GM11168 (cell line): ENCODE measurements around the gene OGFOD1.

Source experiments
- in situ Hi-C: fragments of 300-500 bp; cut with MboI; formaldehyde crosslinking; loops from one replicate; pipeline ENCODE4 v1.12.0; 2022; ENCODE audit warnings: low sequenced_read_pairs; ENCODE audit not compliant: unreplicated experiment

OGFOD1 gene

GRCh38 chr16:56425439-56425832 lies 25.9 kb upstream of the OGFOD1 start, which contains the start of gene AMFR:
TSS of gene AMFR (minus strand) at chr16:56425545. CDS start at chr16:56425327, 218 bp downstream.
- in situ Hi-C loops = no loop called here

- in situ Hi-C loops = no loop called here
Observed at GRCh38 chr16:56426585-56426984, 24.8 kb upstream of the OGFOD1 start.

DNA sequence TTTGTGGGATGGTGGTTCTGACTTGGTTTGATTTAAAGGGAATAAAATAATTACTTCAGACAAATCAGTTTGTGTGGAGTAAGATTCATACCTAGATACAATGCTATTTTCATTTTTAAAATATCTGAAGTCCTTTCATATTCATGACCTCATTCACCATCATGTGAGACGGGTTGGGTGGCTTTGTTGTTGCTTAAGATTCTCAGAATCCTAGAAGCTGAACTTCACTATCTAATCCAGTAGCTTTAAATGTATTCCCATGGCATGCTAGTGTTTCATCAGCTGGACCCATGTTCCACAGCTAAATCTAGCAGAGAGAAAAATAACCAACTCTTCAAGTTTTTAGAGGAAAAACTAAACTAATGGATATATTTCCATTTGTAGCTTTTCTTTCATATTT lies 23.3 kb upstream of the OGFOD1 start:
- in situ Hi-C loops = no loop called here

GRCh38 chr16:56436258-56436657 lies 15.1 kb upstream of the OGFOD1 start:
- in situ Hi-C loops = no loop called here

GRCh38 chr16:56438038-56438437 lies 13.3 kb upstream of the OGFOD1 start:
- in situ Hi-C loops = no loop called here

GRCh38 chr16:56447286-56447685 lies 4.1 kb upstream of the OGFOD1 start:
- in situ Hi-C loops = no loop called here

DNA sequence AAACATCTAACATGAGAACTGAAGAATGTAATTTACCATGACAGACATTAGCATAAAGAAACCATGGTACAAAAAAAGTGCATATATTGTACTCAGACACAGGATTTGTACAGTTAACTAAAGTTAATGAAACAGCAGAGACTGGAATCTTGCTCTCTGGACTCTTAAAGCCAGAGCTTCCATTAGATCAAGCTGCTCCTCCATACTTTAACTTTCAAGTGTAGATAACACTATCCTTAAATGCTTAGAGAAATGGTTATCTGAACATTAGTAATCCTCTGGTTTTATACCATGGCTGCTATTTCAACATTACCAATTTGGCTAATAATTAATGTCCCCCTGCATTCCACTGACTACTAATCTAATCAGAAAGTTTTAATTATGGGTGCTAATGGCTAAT lies 3.3 kb upstream of the OGFOD1 start:
- in situ Hi-C loops = no loop called here

GRCh38 chr16:56450275-56450985 lies 924 bp upstream of the OGFOD1 start:
- in situ Hi-C loops = no loop called here

DNA sequence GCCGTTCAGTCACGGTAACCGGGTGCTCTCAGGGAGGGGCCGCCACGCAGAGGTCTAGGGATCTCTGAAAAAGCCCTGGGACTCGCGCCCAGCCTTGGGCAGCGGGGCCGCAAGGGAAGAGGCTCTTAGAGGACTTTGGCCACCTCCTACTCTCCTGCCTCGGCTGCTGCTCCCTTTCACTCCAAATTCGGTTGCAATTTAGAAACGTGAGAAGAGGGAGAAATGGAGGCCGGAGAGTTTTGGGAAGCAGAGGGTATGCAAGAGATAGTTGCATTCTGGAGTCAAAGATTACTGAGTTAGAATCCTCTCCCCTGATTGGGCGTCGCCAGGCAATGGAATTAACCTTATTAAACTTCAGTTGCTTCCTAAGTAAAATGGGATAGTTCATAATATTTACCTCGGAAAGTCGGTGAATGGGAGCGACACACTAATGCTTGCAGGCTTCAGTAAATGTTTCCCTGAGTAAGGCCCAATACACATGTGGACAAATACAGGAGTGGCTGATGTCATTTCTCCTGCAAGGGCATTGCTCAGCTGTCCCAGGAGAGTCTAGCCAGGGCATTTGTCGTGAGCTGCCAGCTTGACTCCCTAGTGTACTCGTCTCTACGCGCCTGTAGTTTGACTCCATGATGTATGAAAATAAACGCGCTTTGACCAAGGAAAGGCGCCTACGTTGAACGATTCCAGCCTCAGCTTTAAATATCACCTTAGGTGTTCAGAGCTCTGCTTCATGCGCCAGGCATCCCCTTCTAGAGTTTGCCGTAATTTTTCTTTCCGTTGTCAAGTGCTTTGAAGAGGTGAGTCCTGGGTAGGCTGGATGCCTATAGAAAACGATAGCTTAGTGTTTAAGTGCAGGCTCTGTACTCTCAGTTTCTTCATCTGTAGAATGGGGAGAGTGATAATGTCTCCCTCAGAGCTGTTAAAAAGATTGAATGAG lies 667 bp downstream of the OGFOD1 start:
- in situ Hi-C loops = no loop called here

- in situ Hi-C loops = no loop called here
Observed at GRCh38 chr16:56457927-56458470, 6.6 kb downstream of the OGFOD1 start.

- in situ Hi-C loops = no loop called here
Observed at GRCh38 chr16:56460101-56460500, 8.7 kb downstream of the OGFOD1 start.

DNA sequence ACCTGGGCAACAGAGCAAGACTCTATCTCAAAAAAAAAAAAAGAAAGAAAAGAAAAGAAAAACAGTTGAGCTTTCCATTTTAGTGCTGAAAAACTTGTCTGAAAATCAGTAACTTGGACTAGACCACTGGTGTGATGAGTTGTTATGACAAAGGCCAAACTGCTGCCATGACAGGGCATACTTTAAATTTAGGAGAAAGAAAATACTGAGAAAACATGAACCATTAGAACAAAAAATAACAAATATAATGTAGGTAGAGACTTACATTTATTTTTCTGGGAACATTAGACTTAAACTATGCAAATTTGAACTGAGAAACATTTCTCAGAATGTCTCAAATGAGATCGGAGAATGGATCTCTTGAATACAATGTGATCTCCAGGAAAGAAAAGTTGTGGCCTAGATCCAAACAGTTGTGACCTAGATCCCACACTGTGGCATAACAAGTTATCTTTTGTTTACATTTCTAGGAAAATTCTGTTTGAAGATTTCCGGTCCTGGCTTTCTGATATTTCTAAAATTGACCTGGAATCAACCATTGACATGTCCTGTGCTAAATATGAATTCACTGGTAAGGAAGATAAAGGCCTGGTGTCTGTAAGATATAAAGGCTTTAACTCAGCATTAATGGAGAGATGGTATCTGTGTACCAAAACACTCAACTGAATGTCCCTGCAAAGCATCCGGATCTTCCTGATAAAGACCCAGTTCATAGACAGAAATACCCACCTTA lies 10.9 kb downstream of the OGFOD1 start:
- in situ Hi-C loops = no loop called here

DNA sequence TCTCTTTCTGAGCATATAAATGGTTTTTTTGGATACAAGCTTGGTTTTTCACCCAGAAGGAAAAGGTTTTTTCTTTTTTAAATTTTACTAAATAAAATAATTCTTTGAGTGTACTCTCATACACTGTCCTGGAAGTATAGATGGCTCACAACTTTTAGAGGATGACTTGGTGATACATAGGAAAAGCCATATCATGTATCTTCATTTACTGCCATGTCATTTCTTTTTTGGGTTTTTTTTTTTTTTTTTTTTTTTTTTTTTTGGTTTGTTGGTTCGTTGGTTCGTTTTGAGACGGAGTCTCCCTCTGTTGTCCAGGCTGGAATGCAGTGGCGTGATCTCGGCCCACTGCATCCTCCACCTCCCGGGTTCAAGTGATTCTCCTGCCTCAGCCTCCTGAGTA lies 11.8 kb downstream of the OGFOD1 start:
- in situ Hi-C loops = no loop called here

GRCh38 chr16:56466344-56466743 lies 15.0 kb downstream of the OGFOD1 start:
- in situ Hi-C loops = no loop called here

GRCh38 chr16:56468800-56469199 lies 17.4 kb downstream of the OGFOD1 start:
- in situ Hi-C loops = no loop called here

GRCh38 chr16:56469748-56470147 lies 18.4 kb downstream of the OGFOD1 start:
- in situ Hi-C loops = no loop called here

GRCh38 chr16:56470232-56470631 lies 18.9 kb downstream of the OGFOD1 start:
- in situ Hi-C loops = no loop called here

DNA sequence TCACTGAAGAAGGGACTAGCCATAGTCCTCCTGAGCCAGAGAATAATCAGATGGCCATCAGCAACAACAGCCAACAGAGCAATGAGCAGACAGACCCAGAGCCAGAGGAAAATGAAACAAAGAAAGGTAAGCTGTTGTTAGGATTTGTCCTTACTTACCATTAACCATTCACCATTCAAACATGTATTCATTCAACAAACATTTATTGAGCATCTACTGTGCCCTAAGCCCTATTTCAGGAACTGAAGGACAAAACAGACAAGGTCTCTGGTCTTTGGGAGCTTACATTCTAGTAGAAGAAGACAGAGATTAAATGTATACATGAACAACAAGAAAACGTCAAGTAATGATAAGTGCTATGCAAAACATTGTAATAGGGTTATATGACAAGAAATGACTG lies 19.3 kb downstream of the OGFOD1 start:
- in situ Hi-C loops = no loop called here

DNA sequence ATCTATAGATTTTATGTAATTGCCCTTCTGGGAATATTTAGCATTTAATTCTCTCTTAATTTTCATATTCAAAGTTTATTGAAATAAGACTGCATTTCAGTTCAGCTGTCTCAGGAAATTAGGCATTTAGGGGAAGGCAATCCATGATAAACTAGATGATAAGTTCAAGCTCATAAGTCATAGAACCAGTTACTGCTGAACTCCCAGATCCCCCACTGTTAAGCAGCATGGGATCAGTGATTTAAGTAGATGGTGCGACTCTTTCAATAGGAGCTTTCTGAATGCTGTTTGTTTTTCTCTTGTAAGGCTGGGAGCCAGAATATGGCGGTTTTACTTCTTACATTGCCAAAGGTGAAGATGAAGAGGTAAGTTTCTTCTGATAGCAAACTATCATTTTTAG lies 23.8 kb downstream of the OGFOD1 start:
- in situ Hi-C loops = no loop called here

DNA sequence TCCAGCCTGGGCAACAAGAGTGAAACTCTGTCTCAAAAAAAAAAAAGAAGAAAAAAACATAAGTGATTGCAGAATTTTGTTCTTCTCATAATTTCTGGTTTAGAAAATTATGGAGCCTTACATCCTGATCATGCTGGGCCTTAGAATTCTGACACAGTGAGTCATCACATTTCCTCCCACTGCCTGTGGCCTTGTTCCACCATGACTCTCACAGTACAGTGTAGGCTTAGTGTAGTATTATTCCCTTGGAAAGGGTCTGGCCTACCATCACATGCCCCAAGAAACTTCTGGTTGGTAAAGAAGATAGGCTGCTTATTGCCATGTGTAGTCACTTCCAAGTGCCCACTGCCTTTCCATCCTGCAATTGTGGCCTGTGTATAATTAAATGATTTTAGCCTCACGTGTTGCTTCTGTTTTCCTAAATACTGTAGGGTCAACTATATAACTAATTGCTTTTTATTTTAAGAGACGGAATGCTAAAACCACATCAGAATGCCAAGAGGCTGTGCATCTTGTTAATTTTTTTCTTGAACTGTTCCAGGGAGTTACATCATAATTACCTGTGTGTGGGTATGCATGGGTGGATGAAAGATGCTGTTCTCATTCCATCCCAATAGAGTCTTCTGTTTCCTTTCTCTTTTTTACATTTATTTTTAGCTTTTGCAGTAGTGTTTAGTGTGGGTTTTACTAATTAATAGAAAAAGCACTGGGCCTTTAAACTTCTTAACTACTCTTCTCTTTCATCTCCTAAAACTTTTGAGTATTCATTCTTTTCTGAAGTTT lies 25.9 kb downstream of the OGFOD1 start:
- in situ Hi-C loops = no loop called here
